Endothelial cell of umbilical vein (primary cell): ENCODE measurements around the gene RYR3. TPM values are rescaled to one million over a fixed set of nuclear protein-coding genes. Genes with fewer than 3 reads are reported as not detected.

Experiments
- BruUV-seq: library from RNA; stranded (reverse); fragments of 400-500 nt; replicated peaks from 2 replicates; lab custom pipeline; 2021; lab: Mats Ljungman, UMichigan
- CTCF ChIA-PET: fragments of 300-600, 350-600 bp; sonication (Branson Sonifier 250); formaldehyde crosslinking; loops from one replicate; lab custom pipeline; 2021; ENCODE audit warnings: antibody characterized with exemption, inconsistent platforms; lab: Charles Lee
- POLR2A ChIA-PET: fragments of 300-600, 350-600 bp; sonication (Branson Sonifier 250); formaldehyde crosslinking; loops from one replicate; lab custom pipeline; 2021; ENCODE audit warnings: antibody characterized with exemption, inconsistent platforms; lab: Charles Lee
- DNase-seq: peaks from one replicate; pipeline ENCODE4 v3.0.0-alpha.2; 2011; ENCODE audit warnings: low read depth, low spot score
- FAIRE-seq: peaks from 2 replicates; lab custom pipeline; 2011; peaks lifted over from hg19 to GRCh38; lab: Jason Lieb, UNC
- H2AFZ ChIP-seq: 2 replicates; pipeline ENCODE4 v1.6.0; 2012; ENCODE audit warnings: low read depth, low read length, control low read depth, inconsistent platforms
- H3K27ac ChIP-seq: 2 replicates; pipeline ENCODE4 v1.5.1; 2011; ENCODE audit warnings: low read depth, mild to moderate bottlenecking, control low read depth, low read length, moderate library complexity; ENCODE audit not compliant: insufficient read depth
- H3K27me3 ChIP-seq, 2 experiments: 2 replicates each; pipeline versions ENCODE4 v1.6.0 to v1.6.1; 2011; ENCODE audit warnings: low read length in 2 of 2, mixed read lengths in 1 of 2; ENCODE audit not compliant: control insufficient read depth in 2 of 2, insufficient read depth in 2 of 2
- H3K36me3 ChIP-seq, 2 experiments: 2 replicates in 1 of 2; 3 replicates in 1 of 2; pipeline ENCODE4 v1.5.1; 2011; ENCODE audit warnings: low read length in 2 of 2, mild to moderate bottlenecking in 1 of 2, moderate library complexity in 1 of 2; ENCODE audit not compliant: control insufficient read depth in 2 of 2, insufficient read depth in 2 of 2; ENCODE audit errors: extremely low read depth in 1 of 2
- H3K4me1 ChIP-seq: 3 replicates; pipeline ENCODE4 v1.5.1; 2011; ENCODE audit warnings: mild to moderate bottlenecking, low read length; ENCODE audit not compliant: control insufficient read depth, insufficient read depth; ENCODE audit errors: extremely low read depth
- H3K4me2 ChIP-seq: 2 replicates; pipeline ENCODE4 v1.6.1; 2011; ENCODE audit warnings: low read length, control low read depth, mixed read lengths; ENCODE audit not compliant: insufficient read depth
- H3K4me3 ChIP-seq, 3 experiments: fragments of 200-600 bp in 1 of 3; sonication (generic), shearing (Covaris generic) in 1 of 3; replicated peaks in 1 of 3; 2 replicates each; pipeline ENCODE4 v1.5.1; 2011 to 2016; ENCODE audit warnings: control low read depth in 3 of 3, low read length in 3 of 3, mild to moderate bottlenecking in 2 of 3, inconsistent platforms in 1 of 3, low read depth in 1 of 3, moderate library complexity in 1 of 3; ENCODE audit not compliant: insufficient read depth in 1 of 3
- H3K79me2 ChIP-seq: 2 replicates; pipeline ENCODE4 v1.6.0; 2012; ENCODE audit warnings: low read length, inconsistent platforms; ENCODE audit not compliant: control insufficient read depth, insufficient read depth
- H3K9ac ChIP-seq: replicated peaks from 2 replicates; pipeline ENCODE3; 2011; ENCODE audit warnings: low read length, control low read depth; ENCODE audit not compliant: insufficient read depth; ENCODE audit errors: extremely low read depth
- H3K9me1 ChIP-seq: replicated peaks from 3 replicates; pipeline ENCODE4 v1.6.0; 2011; ENCODE audit warnings: mild to moderate bottlenecking, low read length; ENCODE audit not compliant: control insufficient read depth, insufficient read depth; ENCODE audit errors: extremely low read depth
- H3K9me3 ChIP-seq: replicated peaks from 2 replicates; pipeline ENCODE4 v1.5.1; 2012; ENCODE audit warnings: low read length, inconsistent platforms; ENCODE audit not compliant: control insufficient read depth, insufficient read depth
- H4K20me1 ChIP-seq: replicated peaks from 2 replicates; pipeline ENCODE3; 2011; ENCODE audit warnings: mild to moderate bottlenecking, low read length; ENCODE audit not compliant: control insufficient read depth, insufficient read depth; ENCODE audit errors: extremely low read depth
- CTCF ChIP-seq, 2 donors: IDR thresholded peaks; 1 replicate in 1 of 2; 2 replicates in 1 of 2; pipeline ENCODE4 v1.5.1; 2011; ENCODE audit warnings: low read length in 2 of 2, mild to moderate bottlenecking in 2 of 2, moderate library complexity in 2 of 2, control low read depth in 1 of 2, inconsistent platforms in 1 of 2, low read depth in 1 of 2; ENCODE audit not compliant: insufficient read depth in 1 of 2; ENCODE audit errors: extremely low read depth in 1 of 2
- EZH2 ChIP-seq: IDR thresholded peaks from 2 replicates; pipeline ENCODE4 v1.6.1; 2012; ENCODE audit warnings: borderline replicate concordance, low read depth, mild to moderate bottlenecking, moderate library complexity, low read length, inconsistent platforms; ENCODE audit not compliant: severe bottlenecking
- GATA2 ChIP-seq: IDR thresholded peaks from 2 replicates; pipeline ENCODE4 v1.7.0; 2011; ENCODE audit warnings: low read depth, mild to moderate bottlenecking, moderate library complexity, mixed read lengths, low read length; ENCODE audit not compliant: insufficient read length, insufficient read depth
- MYC ChIP-seq: IDR thresholded peaks from one replicate; pipeline ENCODE4 v1.6.1; 2011; ENCODE audit warnings: mild to moderate bottlenecking, low read depth, low read length
- POLR2A ChIP-seq: IDR thresholded peaks from 2 replicates; pipeline ENCODE4 v1.6.1; 2012; ENCODE audit warnings: low read depth, mild to moderate bottlenecking, control low read depth, low read length
- POLR2AphosphoS5 ChIP-seq: IDR thresholded peaks from 2 replicates; pipeline ENCODE4 v1.6.1; 2012; ENCODE audit warnings: low read depth, mild to moderate bottlenecking, control low read depth, low read length, moderate library complexity; ENCODE audit not compliant: insufficient read depth
- dilution Hi-C: fragments of 300-500 bp; cut with MboI; formaldehyde crosslinking; loops from one replicate; pipeline ENCODE4 v1.15.0; 2019; ENCODE audit warnings: low sequenced_read_pairs; ENCODE audit not compliant: extremely low pct_ligation_motif_present
- intact Hi-C: fragments of 100-400 bp; cut with micrococcal nuclease; formaldehyde crosslinking; loops from one replicate; pipeline ENCODE4 v1.10.0; 2022
- polyA plus RNA-seq, 4 experiments: library from polyadenylated mRNA; depleted of rRNA in 3 of 4; stranded (reverse) in 3 of 4; unstranded in 1 of 4; fragments of >200 nt; gene quantifications; 2 replicates each; pipeline versions ENCODE4 v1.2.1 to v1.2.3, GENCODE V29; 2011 to 2012; ENCODE audit warnings: missing spikeins in 1 of 4
- total RNA-seq: library from RNA; stranded (reverse); gene quantifications from 2 replicates; pipeline ENCODE4 v1.2.3, GENCODE V29; 2021
- TF ChIP-seq, protein P1 (sequence below): IDR thresholded peaks from 2 replicates; pipeline ENCODE4 v1.6.1; 2011; ENCODE audit not compliant: insufficient read depth, insufficient read length

Gene RYR3
- total and polyA plus RNA-seq, 2 donors (not counting 3 experiments of a cell fraction or from before 2014, with no cell fraction given): not detected

DNA sequence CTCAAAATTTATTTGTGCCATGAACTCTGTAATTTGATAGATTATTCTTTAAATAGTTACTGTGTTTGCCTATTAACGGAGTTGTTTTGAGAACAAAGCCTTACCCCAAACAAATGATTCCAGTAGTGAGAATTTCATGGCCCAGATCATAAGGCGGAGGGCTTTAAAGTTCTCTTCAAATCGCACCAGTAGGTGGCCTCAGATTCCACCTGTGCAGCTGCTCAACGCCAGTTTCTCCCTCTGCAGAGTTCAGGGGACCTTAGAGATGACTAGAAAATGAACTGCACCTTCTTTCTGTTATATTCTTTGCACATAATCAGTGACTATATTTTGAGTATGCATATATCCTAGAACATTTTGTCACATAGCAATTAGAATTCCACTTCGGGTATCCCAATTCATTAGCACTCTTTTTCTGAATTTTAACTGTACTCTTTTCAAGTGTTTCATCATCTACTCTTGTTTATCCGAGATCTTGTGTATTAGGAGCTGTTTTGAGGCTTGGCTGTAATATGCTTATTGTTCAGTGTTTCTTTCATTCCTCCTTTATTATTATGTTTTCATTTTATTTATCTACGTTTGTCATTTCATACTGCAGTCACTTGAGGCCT is 425.0 kb downstream of the RYR3 start:
- H3K4me2 ChIP-seq: no peak overlapping the region
- TF ChIP-seq, protein P1, sequence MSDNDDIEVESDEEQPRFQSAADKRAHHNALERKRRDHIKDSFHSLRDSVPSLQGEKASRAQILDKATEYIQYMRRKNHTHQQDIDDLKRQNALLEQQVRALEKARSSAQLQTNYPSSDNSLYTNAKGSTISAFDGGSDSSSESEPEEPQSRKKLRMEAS: no peak
- TF ChIP-seq CTCF (IDR thresholded peaks at IDR 0.05; ENCODE audit: extremely low read depth in 1 of 2, insufficient read depth in 1 of 2, low read depth in 1 of 2, low read length in 2 of 2): peak; percentile 27 to 48
- no peak for TF ChIP-seq GATA2
- no peak for TF ChIP-seq MYC
- no peak for TF ChIP-seq POLR2A
- no peak for TF ChIP-seq EZH2
- TF ChIP-seq POLR2AphosphoS5: no peak
- no peaks in the 10 kb centered on the region for H3K79me2 ChIP-seq
- H3K9me3 ChIP-seq: no peaks in the 10 kb centered on the region
- DNase-seq (peak; percentile 32), FAIRE-seq (peak; percentile 85)
- H3K36me3 ChIP-seq: no peaks in the 10 kb centered on the region
- H3K27ac ChIP-seq: no peak overlapping the region
- POLR2A ChIA-PET: no interaction called here
- no peaks in the 10 kb centered on the region for H3K4me1 ChIP-seq
- no peak overlapping the region for H3K4me3 ChIP-seq
- no peaks in the 10 kb centered on the region for H4K20me1 ChIP-seq
- no peaks in the 10 kb centered on the region for H3K27me3 ChIP-seq
- CTCF ChIA-PET: interaction anchor here (0.9 to 11.0 kb wide), 13 partner anchors 11 to 454 kb away, joined by 3 to 277 read pairs (median 5); partner anchors contain the start of gene RYR3
- H2AFZ ChIP-seq: no peak overlapping the region
- H3K9ac ChIP-seq: no peak overlapping the region
- BruUV-seq: no TSS peak
- dilution Hi-C loops (no loop called here), intact Hi-C loops (loop anchor here (2.0 kb wide), 1 partner anchor 501 kb away; no protein-coding TSS in a partner anchor)
- no peaks in the 10 kb centered on the region for H3K9me1 ChIP-seq
